GM21515 (cell line): ENCODE measurements around the gene DNAI4.
A peak's percentile ranks its signal among the peaks of the same experiment; 100 is the strongest.
"Not testable (repeated sequence)": the region's sequence is repeated elsewhere in the genome, so short reads cannot be mapped to it uniquely, and the experiment has no call there.

Experiments
- ATAC-seq: cut with Tn5 transposase; IDR thresholded peaks from one replicate; pipeline ENCODE4 v1.9.1; 2021; ENCODE audit not compliant: unreplicated experiment

DNAI4 gene

GRCh38 chr1:66833112-66833511 is 91.5 kb downstream of the DNAI4 start:
- no peak for ATAC-seq

- no peak for ATAC-seq
These were observed 93.0 kb downstream of the DNAI4 start for GRCh38 chr1:66831529-66832239.

GRCh38 chr1:66824771-66825170 is 99.9 kb downstream of the DNAI4 start:
- no peak for ATAC-seq

- ATAC-seq, result no peak
These were observed 114.8 kb downstream of the DNAI4 start for GRCh38 chr1:66809736-66810326.

GRCh38 chr1:66809245-66809644 is 115.4 kb downstream of the DNAI4 start:
- no peak for ATAC-seq

GRCh38 chr1:66795839-66796238 is 128.8 kb downstream of the DNAI4 start:
- ATAC-seq, result not testable (repeated sequence)

- no peak for ATAC-seq
These were observed 132.7 kb downstream of the DNAI4 start for GRCh38 chr1:66791621-66792610.

GRCh38 chr1:66788231-66788939 is 136.3 kb downstream of the DNAI4 start:
- peak; percentile 84 for ATAC-seq

- ATAC-seq, result no peak
These were observed 137.0 kb downstream of the DNAI4 start for GRCh38 chr1:66787641-66788040.

DNA sequence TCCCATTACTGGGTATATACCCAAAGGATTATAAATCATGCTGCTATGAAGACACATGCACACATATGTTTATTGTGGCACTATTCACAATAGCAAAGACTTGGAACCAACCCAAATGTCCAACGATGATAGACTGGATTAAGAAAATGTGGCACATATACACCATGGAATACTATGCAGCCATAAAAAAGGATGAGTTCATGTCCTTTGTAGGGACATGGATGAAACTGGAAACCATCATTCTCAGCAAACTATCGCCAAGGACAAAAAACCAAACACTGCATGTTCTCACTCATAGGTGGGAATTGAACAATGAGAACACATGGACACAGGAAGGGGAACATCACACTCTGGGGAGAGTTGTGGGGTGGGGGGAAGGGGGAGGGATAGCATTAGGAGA is 138.9 kb downstream of the DNAI4 start:
- not testable (repeated sequence) for ATAC-seq

DNA sequence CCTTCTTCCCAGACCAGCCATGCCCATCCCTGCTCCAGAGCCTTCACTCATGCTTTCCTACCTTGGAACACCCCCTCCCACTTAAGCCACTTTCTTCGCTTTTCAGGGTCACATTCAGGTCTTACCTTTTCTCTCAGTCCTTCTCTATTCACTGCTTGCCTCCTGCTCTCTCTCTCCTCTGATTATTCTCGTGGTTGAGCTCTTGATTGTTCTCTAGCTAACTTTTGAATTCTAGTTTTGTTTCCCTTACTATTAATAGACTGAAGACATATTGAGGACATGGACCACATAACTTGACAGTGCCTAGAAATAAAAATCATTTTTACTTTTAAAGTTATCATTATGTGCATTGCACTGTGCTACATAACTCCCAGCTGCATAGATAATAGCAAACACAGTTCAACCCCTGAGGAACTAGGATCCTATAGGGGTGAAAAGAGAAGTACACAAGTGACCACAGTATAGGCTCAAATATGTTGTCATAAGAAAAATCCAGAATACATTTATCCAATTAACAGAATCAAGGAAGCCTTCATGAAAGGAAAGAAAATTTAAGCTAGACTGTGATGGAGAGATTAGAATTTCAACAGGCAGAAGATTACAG is 145.1 kb downstream of the DNAI4 start:
- ATAC-seq, result no peak

- ATAC-seq, result no peak
These were observed 145.7 kb downstream of the DNAI4 start for GRCh38 chr1:66778969-66779368.

- no peak for ATAC-seq
These were observed 146.4 kb downstream of the DNAI4 start for GRCh38 chr1:66778266-66778665.

GRCh38 chr1:66777831-66778230 is 146.8 kb downstream of the DNAI4 start:
- ATAC-seq, result no peak

DNA sequence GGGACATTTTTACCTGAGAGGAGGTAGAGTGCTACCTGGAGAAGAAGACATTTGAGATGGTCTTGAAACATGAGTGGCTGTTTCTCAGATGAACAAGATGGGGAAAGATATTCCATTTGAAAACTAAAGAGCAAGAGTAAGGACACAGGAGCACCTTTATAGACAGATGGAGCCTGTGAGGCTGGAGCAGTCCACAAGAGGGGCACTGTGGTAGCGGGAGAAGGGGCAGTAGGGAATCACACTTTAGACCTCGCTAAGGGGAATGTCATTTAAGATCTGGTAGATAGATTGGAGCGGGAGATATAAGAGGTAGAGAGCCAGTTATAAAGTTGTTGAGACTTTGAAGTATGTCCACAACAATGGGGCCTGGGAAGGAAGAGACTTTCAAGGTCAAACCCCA is 149.0 kb downstream of the DNAI4 start:
- ATAC-seq, result no peak

DNA sequence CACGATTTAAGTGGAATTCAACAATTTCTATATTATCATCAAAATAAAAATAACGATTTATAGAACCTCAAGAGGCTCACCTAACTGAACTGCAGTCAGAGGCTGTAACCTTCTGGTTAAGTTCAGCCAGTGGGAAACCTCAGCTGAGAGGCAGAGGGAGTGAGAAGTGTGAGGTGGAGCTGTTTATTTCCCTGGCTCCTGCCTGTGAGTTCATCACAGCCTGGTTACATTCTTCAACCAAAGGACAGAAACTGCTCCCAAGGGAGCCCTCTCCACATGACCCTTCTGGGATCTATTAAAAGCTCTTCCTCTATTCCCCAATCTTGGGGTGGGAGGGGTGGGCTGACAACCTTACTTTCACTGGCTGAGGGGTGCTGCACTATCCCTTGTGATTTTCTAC is 150.2 kb downstream of the DNAI4 start:
- ATAC-seq, result no peak

GRCh38 chr1:66773227-66773626 is 151.4 kb downstream of the DNAI4 start:
- no peak for ATAC-seq

GRCh38 chr1:66770694-66771093 is 154.0 kb downstream of the DNAI4 start:
- ATAC-seq, result no peak

GRCh38 chr1:66770240-66770639 is 154.4 kb downstream of the DNAI4 start:
- ATAC-seq, result no peak

DNA sequence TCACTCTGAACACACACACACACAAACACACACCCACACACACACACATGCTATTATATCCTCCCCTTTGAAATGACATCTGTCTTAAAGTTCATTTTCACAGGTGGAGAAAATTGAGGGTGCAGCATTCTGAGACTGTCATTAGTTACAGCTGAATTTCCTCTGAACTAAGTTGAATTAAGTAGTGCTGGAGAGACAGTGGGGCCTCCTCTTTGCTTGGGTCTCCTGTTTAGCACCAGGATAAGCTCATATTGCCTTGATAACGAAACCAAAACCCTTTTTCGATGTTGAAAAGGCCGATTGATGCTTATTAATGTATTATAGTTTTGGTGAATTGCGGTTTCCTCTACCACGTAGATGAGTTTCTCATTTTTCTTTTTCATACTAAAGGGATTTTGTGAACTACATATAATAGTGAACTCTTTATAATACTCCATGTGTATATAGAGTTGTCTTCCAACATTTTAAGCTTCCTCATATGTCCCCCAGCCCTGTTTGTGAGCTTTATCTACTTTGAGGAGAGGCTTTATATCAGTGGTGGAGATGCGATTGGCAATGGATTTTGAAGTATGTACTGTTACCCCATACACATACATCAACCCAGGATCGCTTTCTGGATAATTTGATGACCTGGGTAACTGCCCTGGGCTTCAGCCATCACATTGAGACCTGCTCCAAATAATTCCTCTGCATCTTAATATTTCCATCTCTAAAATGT is 155.0 kb downstream of the DNAI4 start:
- no peak for ATAC-seq
